ENCODE data around the gene CFAP45.

Gene CFAP45

GRCh38 chr1:159845751-159846629, 54.0 kb downstream of the CFAP45 start:
- Histone ChIP-seq H3K4me2 (ENCODE audit: low read length) (no peak overlapping the region), H4K20me1 (ENCODE audit: control insufficient read depth, insufficient read depth, low read depth, low read length) (no peaks in the 10 kb centered on the region)

DNA sequence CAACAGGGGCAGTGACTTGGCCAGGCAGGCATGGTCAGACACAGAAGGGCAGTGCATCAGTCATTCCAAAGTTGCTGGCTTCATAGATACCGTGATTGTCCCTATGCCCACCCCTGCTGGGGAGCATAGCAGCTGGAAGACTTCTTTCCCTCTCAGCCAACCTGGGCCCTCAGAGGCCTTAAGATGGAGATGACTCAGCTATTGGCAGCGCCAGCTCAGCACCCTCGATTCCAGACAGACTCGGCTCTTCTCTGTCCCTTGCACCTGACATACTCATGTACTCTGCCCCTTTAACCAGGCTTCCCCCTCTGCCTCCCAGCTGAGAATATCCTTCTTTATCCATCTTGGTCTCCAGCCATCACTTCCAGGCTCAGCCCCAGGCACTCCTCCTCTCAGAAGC, 56.5 kb downstream of the CFAP45 start:
- no peak for TF ChIP-seq CTCF (IDR thresholded peaks at IDR 0.05; ENCODE audit: low read depth, low read length, poor library complexity, severe bottlenecking)
- no peak for TF ChIP-seq EZH2phosphoT487 (IDR thresholded peaks at IDR 0.05; ENCODE audit: borderline replicate concordance, low read length)
- Histone ChIP-seq H3K79me2 (ENCODE audit: control insufficient read depth, low read length) (no peaks in the 10 kb centered on the region), H4K20me1 (ENCODE audit: control insufficient read depth, insufficient read depth, low read depth, low read length) (no peaks in the 10 kb centered on the region), H3K36me3 (ENCODE audit: control insufficient read depth, low read length) (no peaks in the 10 kb centered on the region), H3K4me1 (ENCODE audit: control insufficient read depth, low read length) (no peaks in the 10 kb centered on the region), H3K9me2 (replicated peaks; ENCODE audit: control insufficient read depth, low read length) (no peaks in the 10 kb centered on the region), H3K4me2 (ENCODE audit: low read length) (no peak overlapping the region), H3K4me3 (ENCODE audit: low read length) (no peak overlapping the region), H3F3A (ENCODE audit: control insufficient read depth, insufficient read depth) (no peaks in the 10 kb centered on the region), H3K9me3 (ENCODE audit: control insufficient read depth, insufficient read depth, low read length) (no peaks in the 10 kb centered on the region), H3K27me3 (ENCODE audit: control insufficient read depth, low read length) (0 out of 2 replicates have a peak, but pooled peaks cover 3% of the 10 kb centered on the region), H3K27ac (ENCODE audit: low read depth, low read length) (no peak overlapping the region)

More at GRCh38 chr1:159845751-159846629, 54.0 kb downstream of the CFAP45 start:
- Histone ChIP-seq H3K4me1 (ENCODE audit: control insufficient read depth, low read length) (no peaks in the 10 kb centered on the region), H3K79me2 (ENCODE audit: control insufficient read depth, low read length) (no peaks in the 10 kb centered on the region), H3K36me3 (ENCODE audit: control insufficient read depth, low read length) (no peaks in the 10 kb centered on the region), H3K9me2 (replicated peaks; ENCODE audit: control insufficient read depth, low read length) (no peaks in the 10 kb centered on the region), H3K9me3 (ENCODE audit: control insufficient read depth, insufficient read depth, low read length) (no peaks in the 10 kb centered on the region), H3F3A (ENCODE audit: control insufficient read depth, insufficient read depth) (no peaks in the 10 kb centered on the region), H3K27me3 (ENCODE audit: control insufficient read depth, low read length) (peaks cover 7% of the 10 kb centered on the region; the same call in 1 of the 2 replicates), H3K27ac (ENCODE audit: low read depth, low read length) (no peak overlapping the region), H3K4me3 (ENCODE audit: low read length) (no peak overlapping the region)
- no peak for TF ChIP-seq CTCF (IDR thresholded peaks at IDR 0.05; ENCODE audit: low read depth, low read length, poor library complexity, severe bottlenecking)
- TF ChIP-seq EZH2phosphoT487 (IDR thresholded peaks at IDR 0.05; ENCODE audit: borderline replicate concordance, low read length), result no peak

- Histone ChIP-seq H3K4me1 (ENCODE audit: control insufficient read depth, low read length) (no peaks in the 10 kb centered on the region), H3K79me2 (ENCODE audit: control insufficient read depth, low read length) (no peaks in the 10 kb centered on the region), H3K27ac (ENCODE audit: low read depth, low read length) (no peak overlapping the region), H3K36me3 (ENCODE audit: control insufficient read depth, low read length) (no peaks in the 10 kb centered on the region), H4K20me1 (ENCODE audit: control insufficient read depth, insufficient read depth, low read depth, low read length) (no peaks in the 10 kb centered on the region), H3F3A (ENCODE audit: control insufficient read depth, insufficient read depth) (no peaks in the 10 kb centered on the region), H3K9me2 (replicated peaks; ENCODE audit: control insufficient read depth, low read length) (no peaks in the 10 kb centered on the region), H3K9me3 (ENCODE audit: control insufficient read depth, insufficient read depth, low read length) (no peaks in the 10 kb centered on the region), H3K27me3 (ENCODE audit: control insufficient read depth, low read length) (no peaks in the 10 kb centered on the region), H3K4me2 (ENCODE audit: low read length) (no peak overlapping the region), H3K4me3 (ENCODE audit: low read length) (no peak overlapping the region)
- TF ChIP-seq EZH2phosphoT487 (IDR thresholded peaks at IDR 0.05; ENCODE audit: borderline replicate concordance, low read length) (no peak), CTCF (IDR thresholded peaks at IDR 0.05; ENCODE audit: low read depth, low read length, poor library complexity, severe bottlenecking) (no peak)
These were observed 58.2 kb downstream of the CFAP45 start for GRCh38 chr1:159841749-159842148.

Data from DOHH2 (cell line).